D721Med (cell line): ENCODE results near the gene DCDC1.

Experiments used
- DNase-seq: peaks from one replicate; pipeline ENCODE4 v3.0.0; 2011; ENCODE audit warnings: low spot score; ENCODE audit not compliant: insufficient read length
- FAIRE-seq: peaks from 2 replicates; lab custom pipeline; 2011; peaks lifted over from hg19 to GRCh38; lab: Jason Lieb, UNC
- TF ChIP-seq, protein P1 (sequence below): IDR thresholded peaks from 2 replicates; pipeline ENCODE4 v1.5.1; 2012; ENCODE audit warnings: mild to moderate bottlenecking, control low read depth; ENCODE audit not compliant: insufficient read depth; ENCODE audit errors: missing control alignments

DCDC1 gene

GRCh38 chr11:31408201-31408600, 38.7 kb upstream of the DCDC1 start:
- FAIRE-seq (no peak), DNase-seq (no peak)
- TF ChIP-seq, protein P1, sequence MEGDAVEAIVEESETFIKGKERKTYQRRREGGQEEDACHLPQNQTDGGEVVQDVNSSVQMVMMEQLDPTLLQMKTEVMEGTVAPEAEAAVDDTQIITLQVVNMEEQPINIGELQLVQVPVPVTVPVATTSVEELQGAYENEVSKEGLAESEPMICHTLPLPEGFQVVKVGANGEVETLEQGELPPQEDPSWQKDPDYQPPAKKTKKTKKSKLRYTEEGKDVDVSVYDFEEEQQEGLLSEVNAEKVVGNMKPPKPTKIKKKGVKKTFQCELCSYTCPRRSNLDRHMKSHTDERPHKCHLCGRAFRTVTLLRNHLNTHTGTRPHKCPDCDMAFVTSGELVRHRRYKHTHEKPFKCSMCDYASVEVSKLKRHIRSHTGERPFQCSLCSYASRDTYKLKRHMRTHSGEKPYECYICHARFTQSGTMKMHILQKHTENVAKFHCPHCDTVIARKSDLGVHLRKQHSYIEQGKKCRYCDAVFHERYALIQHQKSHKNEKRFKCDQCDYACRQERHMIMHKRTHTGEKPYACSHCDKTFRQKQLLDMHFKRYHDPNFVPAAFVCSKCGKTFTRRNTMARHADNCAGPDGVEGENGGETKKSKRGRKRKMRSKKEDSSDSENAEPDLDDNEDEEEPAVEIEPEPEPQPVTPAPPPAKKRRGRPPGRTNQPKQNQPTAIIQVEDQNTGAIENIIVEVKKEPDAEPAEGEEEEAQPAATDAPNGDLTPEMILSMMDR: no peak

- TF ChIP-seq, protein P1: no peak
- DNase-seq (no peak), FAIRE-seq (no peak)
Observed at GRCh38 chr11:31404614-31405013, 35.1 kb upstream of the DCDC1 start.

DNA sequence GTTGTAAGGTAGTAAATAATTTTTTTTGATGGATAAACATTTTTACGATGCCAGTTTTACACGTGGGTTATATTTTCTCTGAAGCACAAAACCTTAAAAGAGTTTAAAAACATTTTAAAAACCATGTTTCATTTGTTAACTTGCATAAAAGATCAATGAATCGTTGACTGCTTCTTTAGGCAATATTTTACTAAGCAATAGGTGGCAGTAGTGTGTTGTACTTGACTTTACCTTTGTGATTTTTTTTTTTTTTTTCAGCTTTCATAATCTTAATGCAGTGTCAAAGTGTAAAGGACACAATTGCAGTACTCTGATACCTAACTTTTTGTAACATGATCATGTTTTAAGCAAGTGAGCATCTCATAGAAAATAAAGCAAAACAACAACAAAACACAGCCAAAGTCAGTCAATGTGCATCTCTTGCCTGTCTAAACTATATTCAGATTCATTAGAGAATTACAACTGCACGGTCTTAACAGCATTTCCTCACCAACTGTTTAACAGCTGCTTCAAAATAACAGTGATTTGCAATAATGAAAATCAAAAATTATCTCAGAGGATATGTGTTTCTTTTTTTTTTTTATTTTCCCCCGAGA, 27.8 kb upstream of the DCDC1 start:
- DNase-seq (no peak), FAIRE-seq (peak; percentile 84)
- TF ChIP-seq, protein P1: peak; percentile 63

- TF ChIP-seq, protein P1: no peak
- FAIRE-seq (no peak), DNase-seq (no peak)
Observed at GRCh38 chr11:31387379-31387778, 17.8 kb upstream of the DCDC1 start.

DNA sequence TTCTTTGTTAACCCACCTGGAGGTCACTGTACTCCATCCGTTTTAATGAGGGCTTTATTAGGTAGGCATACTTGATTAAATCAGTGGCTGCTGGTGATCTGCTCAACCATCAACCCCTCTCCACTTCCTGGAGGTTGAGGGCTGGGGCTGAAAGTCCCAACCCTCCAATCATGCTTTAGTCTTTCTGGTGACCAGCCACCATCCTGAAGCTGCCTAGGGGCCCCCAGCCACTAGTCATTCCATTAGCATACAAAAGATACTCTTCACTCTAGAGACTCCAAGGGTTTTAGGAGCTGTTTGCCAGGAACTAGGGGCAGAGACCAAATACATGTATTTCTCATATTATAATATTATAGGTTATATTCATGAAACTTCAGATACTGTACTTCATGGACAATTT, 13.6 kb upstream of the DCDC1 start:
- DNase-seq (no peak), FAIRE-seq (no peak)
- TF ChIP-seq, protein P1: no peak

GRCh38 chr11:31375879-31376278, 6.3 kb upstream of the DCDC1 start:
- TF ChIP-seq, protein P1: no peak
- no peak for DNase-seq
- FAIRE-seq: no peak

DNA sequence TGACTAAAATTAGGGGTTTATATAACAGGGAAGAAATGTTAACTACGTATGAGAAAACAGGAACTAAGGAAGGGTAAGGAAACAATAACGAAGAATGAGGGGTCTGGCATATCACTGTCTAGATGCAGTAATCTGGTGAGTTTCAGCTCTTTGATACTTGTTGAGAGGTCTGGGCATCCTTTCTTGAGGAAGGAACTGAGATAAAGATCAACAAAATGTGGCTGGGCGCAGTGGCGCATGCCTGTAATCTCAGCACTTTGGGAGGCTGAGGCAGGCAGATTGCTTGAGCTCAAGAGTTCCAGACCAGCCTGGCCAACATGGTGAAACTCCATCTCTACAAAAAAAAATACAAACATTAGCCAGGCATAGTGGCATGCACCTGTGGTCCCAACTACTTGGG, 2.7 kb downstream of the DCDC1 start:
- DNase-seq (no peak), FAIRE-seq (no peak)
- TF ChIP-seq, protein P1: no peak
